Measurements from ENCODE around the gene TRAPPC1.

The TRAPPC1 gene

GRCh38 chr17:7903154-7904103 lies 28.3 kb downstream of the TRAPPC1 start:
- no peak for DNase-seq (ENCODE audit: low spot score)

DNA sequence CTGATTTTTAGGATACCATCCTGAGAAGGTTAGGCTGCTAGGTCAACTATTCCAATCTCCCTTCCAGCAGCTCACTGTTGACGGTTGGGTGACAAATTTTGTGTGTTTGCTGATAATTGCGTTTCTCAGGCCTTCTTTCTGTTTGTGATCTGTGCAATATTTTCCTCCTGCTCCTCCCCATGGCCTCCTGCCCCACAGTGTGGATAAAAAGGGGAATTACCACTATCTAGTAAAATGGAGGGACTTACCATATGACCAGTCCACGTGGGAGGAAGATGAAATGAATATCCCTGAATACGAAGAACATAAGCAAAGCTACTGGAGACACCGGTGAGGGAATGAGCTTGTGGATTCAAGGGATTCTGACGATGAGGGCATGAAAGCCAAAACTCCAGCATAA lies 34.0 kb downstream of the TRAPPC1 start:
- DNase-seq (ENCODE audit: low spot score) = peak; percentile 48

DNA sequence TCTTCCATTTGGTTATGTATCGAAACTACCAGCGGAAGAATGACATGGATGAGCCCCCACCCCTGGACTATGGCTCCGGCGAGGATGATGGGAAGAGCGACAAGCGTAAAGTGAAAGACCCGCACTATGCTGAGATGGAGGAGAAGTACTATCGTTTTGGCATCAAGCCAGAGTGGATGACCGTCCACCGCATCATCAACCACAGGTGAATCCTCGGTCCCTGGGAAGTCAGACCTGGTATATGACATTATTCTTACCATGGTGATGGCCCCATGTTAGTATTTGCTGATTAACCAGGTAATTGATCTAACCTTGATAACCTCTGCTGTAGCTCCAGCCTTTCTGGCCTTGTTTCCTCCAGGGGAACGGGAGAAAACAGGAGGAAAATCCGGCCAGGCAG lies 34.7 kb downstream of the TRAPPC1 start:
- no peak for DNase-seq (ENCODE audit: low spot score)

DNA sequence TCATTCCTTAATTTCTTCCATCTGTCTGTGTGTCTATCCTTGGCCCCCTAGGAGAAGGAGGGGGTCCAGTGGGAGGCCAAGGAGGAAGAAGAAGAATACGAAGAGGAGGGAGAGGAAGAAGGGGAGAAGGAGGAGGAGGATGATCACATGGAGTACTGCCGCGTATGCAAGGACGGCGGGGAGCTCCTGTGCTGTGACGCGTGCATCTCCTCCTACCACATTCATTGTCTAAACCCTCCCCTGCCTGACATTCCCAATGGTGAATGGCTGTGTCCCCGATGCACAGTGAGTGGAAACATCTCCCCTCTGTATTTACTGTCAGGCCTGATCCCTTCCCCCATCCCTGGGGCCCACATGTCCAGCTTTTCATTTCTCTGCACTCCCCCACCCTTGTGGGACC lies 36.9 kb downstream of the TRAPPC1 start:
- no peak for DNase-seq (ENCODE audit: low spot score)

GRCh38 chr17:7894226-7894625 lies 37.5 kb downstream of the TRAPPC1 start:
- DNase-seq (ENCODE audit: low spot score) = no peak

DNA sequence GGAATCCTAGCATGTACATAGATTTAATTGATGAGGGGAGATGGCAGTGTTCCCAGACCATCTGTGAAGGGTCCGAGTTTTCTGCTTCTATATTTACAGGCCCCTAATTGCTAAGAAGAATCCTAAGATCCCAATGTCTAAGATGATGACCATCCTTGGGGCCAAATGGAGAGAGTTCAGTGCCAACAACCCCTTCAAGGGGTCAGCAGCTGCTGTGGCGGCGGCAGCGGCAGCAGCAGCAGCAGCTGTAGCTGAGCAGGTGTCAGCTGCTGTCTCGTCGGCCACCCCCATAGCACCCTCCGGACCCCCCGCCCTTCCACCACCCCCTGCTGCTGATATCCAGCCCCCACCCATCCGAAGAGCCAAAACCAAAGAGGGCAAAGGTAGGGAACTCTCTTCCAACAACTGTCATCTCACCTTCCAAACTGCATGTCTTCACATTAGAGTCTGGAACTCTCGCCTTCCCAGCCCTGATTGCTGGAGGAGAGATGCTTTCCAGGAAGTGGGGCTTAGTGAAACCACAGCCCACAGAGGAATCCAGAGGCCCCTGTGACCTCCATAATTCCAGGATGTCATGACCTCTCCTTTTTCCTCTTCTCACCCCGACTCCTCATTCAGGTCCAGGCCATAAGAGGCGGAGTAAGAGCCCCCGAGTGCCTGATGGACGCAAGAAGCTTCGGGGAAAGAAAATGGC lies 38.4 kb downstream of the TRAPPC1 start:
- DNase-seq (ENCODE audit: low spot score) = no peak

DNA sequence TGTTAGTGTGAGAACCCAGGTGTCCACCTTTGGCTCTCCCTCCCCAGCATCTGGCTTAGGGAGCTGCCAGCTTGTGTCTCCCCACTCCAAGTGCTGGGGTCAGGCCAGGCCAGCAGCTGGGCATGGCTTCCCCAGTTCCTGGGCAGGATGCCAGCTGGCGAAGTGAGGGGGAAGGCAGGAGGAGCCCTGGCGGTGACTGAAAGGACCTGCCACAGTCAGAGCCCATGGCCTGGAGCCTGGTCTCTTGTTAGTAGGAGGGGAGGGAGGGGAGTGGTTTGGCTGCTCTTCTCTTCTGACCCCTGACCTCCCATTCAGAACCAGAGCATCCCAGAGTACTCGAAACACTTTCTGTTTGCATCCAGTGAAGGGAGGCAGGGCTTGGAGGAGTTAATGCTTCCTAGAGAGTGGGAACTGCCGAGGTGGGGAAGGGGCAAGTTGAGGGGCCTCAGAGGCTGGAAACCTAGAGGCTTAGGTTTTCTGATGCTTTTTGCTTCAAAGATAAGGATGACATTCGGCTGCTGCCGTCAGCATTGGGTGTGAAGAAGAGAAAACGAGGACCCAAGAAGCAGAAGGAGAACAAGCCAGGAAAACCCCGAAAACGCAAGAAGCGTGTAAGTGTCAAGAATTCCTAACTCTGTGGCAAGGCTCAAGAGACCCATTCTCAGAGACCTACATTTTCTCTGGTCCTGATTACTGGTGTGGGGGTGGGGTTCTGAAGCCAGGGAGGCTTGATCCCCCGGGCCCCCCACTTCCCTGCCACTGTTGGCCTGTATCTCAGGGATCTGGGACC lies 42.4 kb downstream of the TRAPPC1 start:
- DNase-seq (ENCODE audit: low spot score) = peak; percentile 53

DNA sequence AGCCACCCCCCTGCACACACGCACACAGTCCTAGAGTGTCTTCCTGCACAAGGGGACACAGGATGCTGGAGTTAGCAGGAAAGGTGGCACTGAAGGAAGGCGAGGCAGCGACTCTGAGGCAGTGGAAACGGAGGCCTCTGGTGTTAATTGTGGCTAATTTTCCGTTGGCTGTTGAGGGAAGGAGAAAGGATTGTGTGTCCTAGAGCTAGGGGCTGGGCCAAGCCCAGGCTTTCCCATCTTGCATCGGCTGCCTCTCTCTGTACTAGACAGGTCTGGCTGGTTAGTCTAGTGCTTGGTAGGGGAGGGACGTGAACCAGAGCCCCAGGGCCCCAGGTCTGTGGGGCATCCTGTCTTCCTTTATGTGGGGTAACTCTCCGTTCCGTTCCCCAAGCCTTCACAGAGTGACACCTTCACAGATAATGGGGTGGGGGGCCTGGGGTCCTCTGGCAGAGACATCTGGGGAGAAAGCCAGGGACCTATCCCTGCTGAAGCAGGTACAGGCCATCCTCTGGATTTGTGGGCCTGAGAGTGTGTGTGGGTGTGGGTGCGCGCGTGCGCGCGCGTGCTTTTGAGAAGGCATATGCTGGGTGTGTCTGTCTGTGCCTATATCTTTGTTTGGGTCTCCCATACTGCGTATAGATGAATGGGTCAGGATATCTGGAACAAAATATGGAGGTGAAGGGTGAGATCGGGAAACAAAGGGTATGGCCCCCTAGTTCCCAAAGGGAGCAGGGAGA lies 43.4 kb downstream of the TRAPPC1 start, which contains the start of gene CHD3:
Gene CHD3 (plus strand): TSS at position 606 of the 737 bp plus-strand sequence. CDS start 212 bp downstream, outside the sequence.
- DNase-seq (ENCODE audit: low spot score) = no peak

GRCh38 chr17:7887482-7888183 lies 44.1 kb downstream of the TRAPPC1 start:
- DNase-seq (ENCODE audit: low spot score) = no peak

DNA sequence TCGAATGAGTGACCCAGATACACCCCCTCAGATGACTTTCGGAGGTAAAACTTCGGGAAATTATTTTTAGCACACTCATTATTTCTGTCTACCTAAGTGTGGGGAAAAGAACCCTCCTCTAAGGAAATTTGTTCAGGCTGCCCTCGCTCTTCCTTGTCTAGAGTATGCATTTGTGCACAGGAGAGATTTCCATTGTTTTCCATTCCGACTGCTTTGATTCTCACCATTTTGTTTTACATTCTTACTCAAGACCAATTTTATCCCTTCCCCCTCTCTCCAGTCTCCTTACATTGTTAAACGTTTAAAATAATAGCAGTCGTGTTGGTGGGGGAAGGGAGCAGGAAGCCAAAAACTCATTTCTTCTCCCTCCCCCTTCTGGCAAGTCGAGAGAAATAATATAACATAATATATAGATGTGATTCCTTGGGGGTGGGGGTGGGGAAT lies 44.7 kb downstream of the TRAPPC1 start:
- peak; percentile 35 for DNase-seq (ENCODE audit: low spot score)

DNA sequence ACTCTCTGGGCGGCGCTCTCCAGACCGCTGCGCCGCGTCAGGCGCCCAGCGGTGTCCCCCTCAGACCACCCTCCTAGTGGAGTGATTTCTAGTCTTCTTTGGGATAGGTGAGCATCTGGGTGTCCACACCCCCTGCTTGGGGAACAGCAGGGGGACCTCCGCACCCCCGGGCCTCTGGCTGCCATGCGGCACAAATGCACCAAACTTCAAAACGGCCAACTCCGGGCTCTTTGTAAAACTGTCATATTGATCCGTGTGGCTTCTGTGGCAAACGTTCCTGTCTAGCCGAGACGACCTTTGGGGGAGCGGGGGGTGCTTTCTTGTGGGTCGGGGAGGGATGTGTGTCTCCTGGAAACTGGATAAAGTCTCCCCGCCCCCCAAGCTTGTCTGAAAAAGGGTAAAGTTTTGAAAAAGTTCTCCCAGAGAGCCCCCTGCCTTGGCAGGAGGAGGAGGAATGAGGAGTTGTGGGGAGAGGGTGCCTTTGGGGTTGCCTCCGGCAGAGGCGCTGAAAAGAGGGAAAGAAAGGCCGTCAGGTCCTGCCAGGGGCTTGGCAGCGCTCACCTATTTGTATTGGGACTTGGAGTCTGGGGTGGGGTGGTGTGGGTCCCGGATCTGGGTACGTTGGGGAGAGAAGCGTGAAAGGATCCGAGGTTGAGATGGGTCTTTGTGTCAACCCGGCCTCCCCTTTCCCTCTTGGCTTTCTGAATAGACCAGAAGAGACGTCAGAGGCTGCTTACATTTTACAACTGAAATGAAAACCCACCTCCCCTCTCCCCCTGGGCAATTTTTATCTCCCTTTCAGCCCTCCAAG lies 45.3 kb downstream of the TRAPPC1 start:
- DNase-seq (ENCODE audit: low spot score) = no peak

- peak; percentile 64 for DNase-seq (ENCODE audit: low spot score)
These were observed 46.1 kb downstream of the TRAPPC1 start for GRCh38 chr17:7885367-7886226.

DNA sequence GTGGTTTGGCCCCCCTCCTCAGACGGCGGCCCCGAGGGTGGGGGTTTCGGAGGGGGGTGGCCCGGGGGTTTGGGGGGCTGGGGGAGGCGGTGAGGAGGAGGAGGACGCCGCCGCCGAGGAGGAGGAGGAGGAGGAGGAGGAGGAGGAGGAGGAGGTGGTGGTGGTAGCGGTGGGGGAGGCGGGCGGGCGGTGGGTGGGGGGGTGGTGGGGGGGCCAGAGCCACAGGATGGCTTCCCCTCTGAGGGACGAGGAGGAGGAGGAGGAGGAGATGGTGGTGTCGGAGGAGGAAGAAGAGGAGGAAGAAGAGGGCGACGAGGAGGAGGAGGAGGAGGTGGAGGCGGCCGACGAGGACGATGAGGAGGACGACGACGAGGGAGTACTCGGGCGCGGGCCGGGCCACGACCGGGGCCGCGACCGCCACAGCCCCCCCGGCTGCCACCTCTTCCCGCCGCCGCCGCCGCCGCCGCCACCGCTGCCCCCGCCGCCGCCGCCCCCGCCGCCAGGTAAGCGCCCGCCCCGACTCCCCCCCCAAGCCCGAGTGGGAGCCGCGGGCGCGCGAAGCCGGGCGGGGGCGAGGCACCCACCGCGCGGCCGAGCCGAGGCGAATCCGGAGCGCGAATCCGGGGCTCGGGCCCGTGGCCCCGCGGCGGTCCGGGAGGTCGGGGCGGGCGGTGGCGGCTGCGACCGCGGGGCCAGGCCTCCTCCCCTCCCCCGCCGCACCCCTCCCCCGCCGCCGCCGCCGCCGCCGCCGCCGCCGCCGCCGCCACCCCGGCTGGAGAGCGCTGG lies 47.0 kb downstream of the TRAPPC1 start:
- DNase-seq (ENCODE audit: low spot score) = no peak

DNA sequence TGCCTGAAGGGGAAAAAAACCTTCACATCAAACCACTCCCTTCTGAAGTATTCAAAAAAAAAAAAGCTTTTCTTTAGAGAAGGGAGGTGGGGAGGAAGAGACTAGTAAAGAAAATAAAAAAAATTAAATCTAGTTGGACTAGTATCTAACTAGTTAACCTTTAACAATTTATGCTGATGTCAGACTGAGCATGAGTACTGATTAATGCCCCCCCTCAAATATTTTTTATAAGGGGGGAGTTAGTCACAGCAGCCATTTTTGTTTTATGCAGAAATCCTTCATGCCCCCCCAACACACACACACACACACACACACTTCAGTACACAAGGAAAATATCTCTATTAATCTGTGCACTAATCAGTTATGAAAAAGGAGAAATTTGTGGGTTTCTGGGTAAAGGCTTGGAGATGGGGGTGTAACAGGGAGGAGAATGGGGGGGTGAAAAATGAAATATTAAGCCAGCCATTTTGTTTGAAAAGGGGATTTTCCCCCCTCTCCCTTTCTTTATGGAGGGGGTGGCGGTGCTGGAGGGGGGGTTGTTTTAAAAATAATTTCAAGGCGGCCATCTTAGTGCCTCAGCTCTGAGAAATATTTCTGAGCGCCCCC lies 47.9 kb downstream of the TRAPPC1 start:
- peak; percentile 68 for DNase-seq (ENCODE audit: low spot score)

GRCh38 chr17:7882629-7883028 lies 49.1 kb downstream of the TRAPPC1 start:
- no peak for DNase-seq (ENCODE audit: low spot score)

- DNase-seq (ENCODE audit: low spot score) = no peak
These were observed 49.7 kb downstream of the TRAPPC1 start for GRCh38 chr17:7882068-7882467.

GRCh38 chr17:7881276-7882054 lies 50.3 kb downstream of the TRAPPC1 start:
- no peak for DNase-seq (ENCODE audit: low spot score)
